ENCODE data around the gene AKAP6.

AKAP6 gene

GRCh38 chr14:32677129-32677780 is 348.2 kb downstream of the AKAP6 start:
- no peak for TF ChIP-seq CTCF (IDR thresholded peaks at IDR 0.05; ENCODE audit: low read depth, low read length, missing control alignments)
- H3K4me3 ChIP-seq (ENCODE audit: low read depth, low read length): no peak overlapping the region
- DNase-seq (ENCODE audit: low read depth): no peak

DNA sequence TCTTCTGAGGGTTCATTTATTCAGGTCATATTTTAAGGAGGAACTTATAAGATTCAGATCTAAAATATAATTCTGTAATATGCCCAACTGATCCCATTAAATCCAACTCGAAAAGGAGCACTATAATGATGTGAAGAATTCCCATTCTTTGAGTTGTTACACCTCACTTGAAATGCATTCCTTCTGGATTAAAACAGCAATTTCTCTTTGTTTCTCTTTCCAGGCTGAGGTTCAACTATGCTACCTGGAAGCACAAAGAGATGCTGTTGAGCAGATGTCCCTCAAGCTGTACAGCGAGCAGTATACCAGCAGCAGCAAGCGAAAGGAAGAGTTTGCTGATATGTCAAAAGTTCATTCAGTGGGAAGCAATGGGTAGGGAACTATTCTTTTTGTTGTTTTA is 349.0 kb downstream of the AKAP6 start:
- H3K4me3 ChIP-seq (ENCODE audit: low read depth, low read length): no peak overlapping the region
- DNase-seq (ENCODE audit: low read depth): no peak
- TF ChIP-seq CTCF (IDR thresholded peaks at IDR 0.05; ENCODE audit: low read depth, low read length, missing control alignments): no peak

GRCh38 chr14:32679927-32680612 is 351.0 kb downstream of the AKAP6 start:
- H3K4me3 ChIP-seq (ENCODE audit: low read depth, low read length): no peak overlapping the region
- no peak for DNase-seq (ENCODE audit: low read depth)
- no peak for TF ChIP-seq CTCF (IDR thresholded peaks at IDR 0.05; ENCODE audit: low read depth, low read length, missing control alignments)

DNA sequence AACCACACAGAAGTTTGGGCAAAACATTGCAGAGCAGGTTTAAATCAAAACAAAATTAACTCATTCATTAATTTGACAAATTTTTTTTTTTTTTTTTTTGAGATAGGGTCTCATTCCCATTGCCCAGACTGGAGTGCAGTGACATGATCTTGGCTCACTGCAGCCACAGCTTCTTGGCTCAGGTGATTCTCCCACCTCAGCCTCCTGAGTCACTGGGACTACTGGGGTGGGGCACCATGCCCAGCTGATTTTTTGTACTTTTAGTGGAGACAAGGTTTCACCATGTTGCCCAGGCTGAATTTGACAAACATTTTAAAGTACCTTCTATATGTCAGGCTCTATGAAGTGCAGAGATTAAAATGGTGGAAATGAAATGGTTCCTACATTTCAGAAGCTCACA is 352.5 kb downstream of the AKAP6 start:
- no peak overlapping the region for H3K4me3 ChIP-seq (ENCODE audit: low read depth, low read length)
- DNase-seq (ENCODE audit: low read depth): no peak
- no peak for TF ChIP-seq CTCF (IDR thresholded peaks at IDR 0.05; ENCODE audit: low read depth, low read length, missing control alignments)

- H3K4me3 ChIP-seq (ENCODE audit: low read depth, low read length): no peak overlapping the region
- no peak for TF ChIP-seq CTCF (IDR thresholded peaks at IDR 0.05; ENCODE audit: low read depth, low read length, missing control alignments)
- DNase-seq (ENCODE audit: low read depth): no peak
Observed at GRCh38 chr14:32682214-32682613, 353.1 kb downstream of the AKAP6 start.

- no peak for DNase-seq (ENCODE audit: low read depth)
- no peak for TF ChIP-seq CTCF (IDR thresholded peaks at IDR 0.05; ENCODE audit: low read depth, low read length, missing control alignments)
Observed at GRCh38 chr14:32683679-32684078, 354.6 kb downstream of the AKAP6 start.

DNA sequence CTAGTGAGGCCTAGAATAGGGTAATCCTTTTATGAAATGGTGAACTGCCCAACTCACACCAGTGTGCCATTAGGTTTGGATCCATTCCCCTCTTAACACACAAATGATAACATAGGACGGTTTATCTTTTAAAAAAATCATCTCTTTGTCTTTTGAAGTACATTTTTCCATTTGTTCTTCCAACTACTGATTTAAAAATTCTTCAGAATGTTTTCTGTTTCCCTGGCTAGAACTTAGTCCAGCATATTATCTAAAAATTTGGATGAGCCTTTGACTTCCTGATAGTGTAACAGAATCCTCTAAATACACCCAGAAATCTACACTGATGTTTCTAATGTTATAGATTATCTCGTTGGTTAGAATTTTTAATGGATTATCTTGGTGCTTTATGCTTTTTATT is 359.8 kb downstream of the AKAP6 start:
- no peak for TF ChIP-seq CTCF (IDR thresholded peaks at IDR 0.05; ENCODE audit: low read depth, low read length, missing control alignments)
- no peak overlapping the region for H3K4me3 ChIP-seq (ENCODE audit: low read depth, low read length)
- DNase-seq (ENCODE audit: low read depth): no peak

More at GRCh38 chr14:32683679-32684078, 354.6 kb downstream of the AKAP6 start:
- no peak overlapping the region for H3K4me3 ChIP-seq (ENCODE audit: low read depth, low read length)

Measured in GM12864 (cell line).